H1 (cell line): Measurements from ENCODE around the gene CPLANE1. TPM values are rescaled to one million over a fixed set of nuclear protein-coding genes. Genes with fewer than 3 reads are reported as not detected.

Experiments used
- CTCF ChIA-PET: fragments of 300-600 bp; sonication (Branson Sonifier 250); formaldehyde crosslinking; loops from one replicate; lab custom pipeline; 2021; ENCODE audit not compliant: partially characterized antibody; lab: Charles Lee
- POLR2A ChIA-PET: fragments of 300-600 bp; sonication (Branson Sonifier 250); formaldehyde crosslinking; loops from one replicate; lab custom pipeline; 2021; ENCODE audit warnings: inconsistent platforms; ENCODE audit not compliant: partially characterized antibody; lab: Charles Lee
- DNase-seq, 2 experiments: peaks; one replicate each; pipeline versions ENCODE4 v3.0.0 to v3.0.0-alpha.2; 2010 to 2022; ENCODE audit warnings: low spot score in 2 of 2, low read depth in 1 of 2, mixed read lengths in 1 of 2
- FAIRE-seq: peaks from 2 replicates; lab custom pipeline; 2011; peaks lifted over from hg19 to GRCh38; lab: Jason Lieb, UNC
- H2AFZ ChIP-seq: 2 replicates; pipeline ENCODE4 v1.8.1; 2012; ENCODE audit warnings: low read length, inconsistent platforms
- H2AK5ac ChIP-seq: 2 replicates; pipeline ENCODE4 v1.6.1; 2013; ENCODE audit warnings: low read depth, low read length
- H2BK120ac ChIP-seq: replicated peaks from 2 replicates; pipeline ENCODE3; 2013; ENCODE audit warnings: low read depth, low read length, inconsistent platforms
- H2BK12ac ChIP-seq: 2 replicates; pipeline ENCODE4 v1.6.1; 2013; ENCODE audit warnings: low read depth, low read length
- H2BK15ac ChIP-seq: 2 replicates; pipeline ENCODE4 v1.6.1; 2013; ENCODE audit warnings: low read length
- H2BK20ac ChIP-seq: 2 replicates; pipeline ENCODE4 v1.6.1; 2013; ENCODE audit warnings: low read length
- H2BK5ac ChIP-seq: 2 replicates; pipeline ENCODE4 v1.6.1; 2013; ENCODE audit warnings: low read depth, low read length
- H3K14ac ChIP-seq: 2 replicates; pipeline ENCODE4 v1.6.1; 2013; ENCODE audit warnings: inconsistent platforms; ENCODE audit not compliant: insufficient read length
- H3K18ac ChIP-seq: 2 replicates; pipeline ENCODE4 v1.6.1; 2013; ENCODE audit warnings: low read length; ENCODE audit errors: extremely low read depth
- H3K23ac ChIP-seq: 2 replicates; pipeline ENCODE4 v1.6.1; 2013; ENCODE audit warnings: inconsistent platforms; ENCODE audit not compliant: insufficient read length
- H3K23me2 ChIP-seq: 2 replicates; pipeline ENCODE4 v1.6.1; 2013; ENCODE audit warnings: low read depth, low read length
- H3K27ac ChIP-seq: 2 replicates; pipeline ENCODE4 v1.6.1; 2011; ENCODE audit warnings: low read depth, low read length, inconsistent platforms
- H3K27me3 ChIP-seq, 4 experiments: replicated peaks in 1 of 4; 1 replicate in 1 of 4; 2 replicates in 3 of 4; pipeline versions ENCODE4 v1.6.1 to v1.8.1; 2011 to 2013; ENCODE audit warnings: low read length in 3 of 4, mild to moderate bottlenecking in 3 of 4, inconsistent platforms in 2 of 4, mixed read lengths in 2 of 4, moderate library complexity in 1 of 4; ENCODE audit not compliant: control insufficient read depth in 3 of 4, insufficient read depth in 3 of 4; ENCODE audit errors: extremely low read depth in 1 of 4
- H3K36me3 ChIP-seq, 4 experiments: 2 replicates each; pipeline versions ENCODE4 v1.6.1 to v1.8.1; 2011 to 2013; ENCODE audit warnings: mild to moderate bottlenecking in 4 of 4, low read length in 3 of 4, moderate library complexity in 2 of 4, control low read depth in 1 of 4, inconsistent platforms in 1 of 4; ENCODE audit not compliant: insufficient read depth in 4 of 4, control insufficient read depth in 2 of 4
- H3K4ac ChIP-seq: replicated peaks from 2 replicates; pipeline ENCODE3; 2013; ENCODE audit warnings: low read length, low read depth, mixed read lengths, inconsistent platforms; ENCODE audit not compliant: insufficient read length
- H3K4me1 ChIP-seq, 4 experiments: replicated peaks in 1 of 4; 1 replicate in 1 of 4; 2 replicates in 3 of 4; pipeline versions ENCODE4 v1.6.1 to v1.8.1; 2011 to 2013; ENCODE audit warnings: low read length in 3 of 4, inconsistent platforms in 2 of 4, mixed read lengths in 1 of 4; ENCODE audit not compliant: insufficient read depth in 4 of 4, control insufficient read depth in 3 of 4
- H3K4me2 ChIP-seq, 2 experiments: 2 replicates each; pipeline versions ENCODE4 v1.6.1 to v1.8.1; 2011 to 2013; ENCODE audit warnings: low read depth in 2 of 2, low read length in 2 of 2, control low read depth in 1 of 2, inconsistent platforms in 1 of 2, mild to moderate bottlenecking in 1 of 2; ENCODE audit not compliant: insufficient read depth in 1 of 2
- H3K4me3 ChIP-seq, 4 experiments: fragments of 200-600, 300-600 bp in 1 of 4; sonication (generic), shearing (Covaris generic), sonication (Bioruptor Twin) in 1 of 4; 2 replicates each; pipeline versions ENCODE4 v1.5.1 to v1.8.1; 2011 to 2016; ENCODE audit warnings: low read length in 4 of 4, low read depth in 3 of 4, control low read depth in 2 of 4, inconsistent platforms in 2 of 4, mild to moderate bottlenecking in 2 of 4, mixed read lengths in 1 of 4, moderate library complexity in 1 of 4; ENCODE audit not compliant: insufficient read depth in 2 of 4; ENCODE audit errors: extremely low read depth in 1 of 4
- H3K56ac ChIP-seq: replicated peaks from 2 replicates; pipeline ENCODE3; 2013; ENCODE audit warnings: low read depth, mild to moderate bottlenecking, mixed read lengths, low read length, inconsistent platforms; ENCODE audit not compliant: insufficient read length
- H3K79me1 ChIP-seq: 2 replicates; pipeline ENCODE4 v1.6.1; 2013; ENCODE audit warnings: low read depth, low read length, control low read depth
- H3K79me2 ChIP-seq, 2 experiments: 2 replicates each; pipeline versions ENCODE4 v1.6.1 to v1.8.1; 2012 to 2013; ENCODE audit warnings: low read length in 2 of 2, mild to moderate bottlenecking in 2 of 2, inconsistent platforms in 1 of 2; ENCODE audit not compliant: insufficient read depth in 2 of 2, control insufficient read depth in 1 of 2
- H3K9ac ChIP-seq, 4 experiments: replicated peaks in 1 of 4; 1 replicate in 1 of 4; 2 replicates in 3 of 4; pipeline versions ENCODE4 v1.6.1 to v1.8.1; 2011 to 2013; ENCODE audit warnings: low read depth in 3 of 4, low read length in 3 of 4, control low read depth in 2 of 4, mild to moderate bottlenecking in 2 of 4, moderate library complexity in 2 of 4, inconsistent platforms in 1 of 4; ENCODE audit errors: extremely low read depth in 1 of 4
- H3K9me3 ChIP-seq, 2 experiments: 2 replicates each; pipeline versions ENCODE4 v1.6.1 to v1.8.1; 2012 to 2013; ENCODE audit warnings: mild to moderate bottlenecking in 2 of 2, moderate library complexity in 2 of 2, control low read depth in 1 of 2, inconsistent platforms in 1 of 2, low read depth in 1 of 2, low read length in 1 of 2, mixed read lengths in 1 of 2; ENCODE audit not compliant: insufficient read depth in 2 of 2
- H4K20me1 ChIP-seq, 2 experiments: replicated peaks in 1 of 2; 2 replicates each; pipeline versions ENCODE3 to v1.8.1; 2011 to 2013; ENCODE audit warnings: inconsistent platforms in 2 of 2, low read length in 2 of 2, mild to moderate bottlenecking in 1 of 2; ENCODE audit not compliant: insufficient read depth in 2 of 2, control insufficient read depth in 1 of 2
- H4K5ac ChIP-seq: 2 replicates; pipeline ENCODE4 v1.6.1; 2013; ENCODE audit warnings: low read length, low read depth, mixed read lengths, inconsistent platforms; ENCODE audit not compliant: insufficient read length
- H4K8ac ChIP-seq: 2 replicates; pipeline ENCODE4 v1.8.0; 2013; ENCODE audit warnings: mild to moderate bottlenecking, moderate library complexity, low read length, inconsistent platforms; ENCODE audit not compliant: insufficient read depth; ENCODE audit errors: extremely low read depth
- H4K91ac ChIP-seq: replicated peaks from 2 replicates; pipeline ENCODE3; 2013; ENCODE audit warnings: low read length, mixed read lengths, inconsistent platforms; ENCODE audit not compliant: insufficient read length
- ASH2L ChIP-seq: fragments of 200-600, 300-600 bp; sonication (generic); IDR thresholded peaks from one replicate; pipeline ENCODE4 v1.7.1; 2017; ENCODE audit warnings: low read length
- POU5F1 ChIP-seq: IDR thresholded peaks from 2 replicates; pipeline ENCODE4 v1.6.1; 2011; ENCODE audit warnings: low read depth, mild to moderate bottlenecking, low read length, moderate library complexity
- WGBS, 2 experiments: shearing (Covaris generic) in 1 of 2; methylation state at CpG; one replicate each; pipeline versions ENCODE4 v1.1.6 to v1.1.7; 2013 to 2015; ENCODE audit warnings: low lambda C conversion rate in 2 of 2, mixed read lengths in 2 of 2, inconsistent platforms in 1 of 2, low coverage in 1 of 2, missing lambda C conversion rate in 1 of 2; ENCODE audit not compliant: insufficient replicate concordance in 2 of 2, insufficient coverage in 1 of 2, insufficient read length in 1 of 2; ENCODE audit errors: extremely low coverage in 1 of 2, missing lambda C conversion rate in 1 of 2; 5-methylcytosine and 5-hydroxymethylcytosine counted together
- polyA plus RNA-seq, 7 experiments: library from polyadenylated mRNA; depleted of rRNA in 3 of 7; stranded (reverse) in 5 of 7; unstranded in 2 of 7; fragments of >200 nt in 5 of 7; fragments of 200-250 nt in 2 of 7; gene quantifications; 1 replicate in 5 of 7; 2 replicates in 1 of 7; 4 replicates in 1 of 7; pipeline versions ENCODE4 v1.2.1 to v1.2.3, GENCODE V29; 2011 to 2013; ENCODE audit warnings: missing spikeins in 2 of 7, mixed read lengths in 2 of 7
- total RNA-seq: library from RNA; stranded (reverse); fragmentation: NEBNext Ultra II Directional; extraction: Animal tissue kit (Norgen Biotek cat#: 25700); gene quantifications from 2 replicates; pipeline ENCODE4 v1.2.1, GENCODE V29; 2021

The CPLANE1 gene
- total and polyA plus RNA-seq, 2 of the 8 experiments (the other 6 are each of a cell fraction or from before 2014, with no cell fraction given) = 2.2 to 8.8 TPM

GRCh38 chr5:37110135-37110534, 139.0 kb downstream of the CPLANE1 start:
- CTCF ChIA-PET = interaction anchor here (1.7 kb wide), 1 partner anchor 30 kb away, joined by 5 read pairs; no protein-coding TSS in a partner anchor
- H3K27me3 ChIP-seq = no peaks in the 10 kb centered on the region
- H2BK20ac ChIP-seq = no peak overlapping the region
- H3K36me3 ChIP-seq = peaks cover 0 to 4% (median 0%) of the 10 kb centered on the region in 4 experiments; a peak in 1 of 8 replicates
- no peak overlapping the region for H3K27ac ChIP-seq
- WGBS, 2 experiments = 87% methylated on average over 1 of the region's 1 CpG; no CpG with 5 or more reads in 1 of the 2 experiments
- no peak overlapping the region for H4K8ac ChIP-seq
- no peak overlapping the region for H3K4me3 ChIP-seq
- H3K79me1 ChIP-seq = no peaks in the 10 kb centered on the region
- no peak overlapping the region for H2BK120ac ChIP-seq
- H2AFZ ChIP-seq = no peak overlapping the region
- H4K20me1 ChIP-seq = no peaks in the 10 kb centered on the region
- H3K9me3 ChIP-seq = no peaks in the 10 kb centered on the region
- no peaks in the 10 kb centered on the region for H3K79me2 ChIP-seq
- no peak overlapping the region for H4K5ac ChIP-seq
- H3K23ac ChIP-seq = no peak overlapping the region
- no peak overlapping the region for H3K9ac ChIP-seq
- FAIRE-seq (no peak), DNase-seq (no peak)
- H2AK5ac ChIP-seq = no peak overlapping the region
- no peak overlapping the region for H2BK5ac ChIP-seq
- no peak overlapping the region for H4K91ac ChIP-seq
- H3K4me2 ChIP-seq = no peak overlapping the region
- H3K56ac ChIP-seq = no peak overlapping the region
- no peaks in the 10 kb centered on the region for H3K23me2 ChIP-seq
- POLR2A ChIA-PET = no interaction called here
- H3K18ac ChIP-seq = no peak overlapping the region
- H3K14ac ChIP-seq = no peak overlapping the region
- H3K4ac ChIP-seq = no peak overlapping the region
- H2BK12ac ChIP-seq = no peak overlapping the region
- no peak overlapping the region for H2BK15ac ChIP-seq
- H3K4me1 ChIP-seq = no peaks in the 10 kb centered on the region
- TF ChIP-seq POU5F1 = no peak
- TF ChIP-seq ASH2L = no peak
